ENCODE results near the gene CES1. TPM values are rescaled to one million over a fixed set of nuclear protein-coding genes. Genes with fewer than 3 reads are reported as not detected.

CES1 gene
- total and polyA plus RNA-seq, 2 of the 8 experiments (the other 6 are each of a cell fraction or from before 2014, with no cell fraction given): 0.91 to 1.2 TPM

- Histone ChIP-seq H3K27ac (ENCODE audit: low read depth, low read length) (no peak overlapping the region), H4K8ac (ENCODE audit: extremely low read depth, insufficient read depth, low read length) (no peak overlapping the region), H2AFZ (ENCODE audit: low read length) (no peak overlapping the region), H3K9me3 (ENCODE audit: insufficient read depth in 2 of 2, low read depth in 1 of 2, low read length in 1 of 2) (peaks cover 7 to 9% of the 10 kb centered on the region in 2 experiments; a peak in 1 of 4 replicates), H2BK12ac (ENCODE audit: low read depth, low read length) (no peak overlapping the region), H4K20me1 (replicated peaks in 1 of 2; ENCODE audit: control insufficient read depth in 1 of 2, insufficient read depth in 2 of 2, low read length in 2 of 2) (no peaks in the 10 kb centered on the region), H2BK20ac (ENCODE audit: low read length) (no peak overlapping the region), H2BK15ac (ENCODE audit: low read length) (no peak overlapping the region), H3K9ac (replicated peaks in 1 of 4; ENCODE audit: extremely low read depth in 1 of 4, low read depth in 3 of 4, low read length in 3 of 4) (no peak overlapping the region), H3K4ac (replicated peaks; ENCODE audit: insufficient read length, low read depth, low read length) (no peak overlapping the region), H4K5ac (ENCODE audit: insufficient read length, low read depth, low read length) (no peak overlapping the region), H3K36me3 (ENCODE audit: control insufficient read depth in 2 of 4, insufficient read depth in 4 of 4, low read length in 3 of 4) (no peaks in the 10 kb centered on the region), H3K18ac (ENCODE audit: extremely low read depth, low read length) (no peak overlapping the region), H3K79me2 (ENCODE audit: control insufficient read depth in 1 of 2, insufficient read depth in 2 of 2, low read length in 2 of 2) (no peaks in the 10 kb centered on the region), H3K56ac (replicated peaks; ENCODE audit: insufficient read length, low read depth, low read length) (no peak overlapping the region), H4K91ac (replicated peaks; ENCODE audit: insufficient read length, low read length) (no peak overlapping the region), H3K14ac (ENCODE audit: insufficient read length) (no peak overlapping the region), H3K4me1 (replicated peaks in 1 of 4; ENCODE audit: control insufficient read depth in 3 of 4, insufficient read depth in 4 of 4, low read length in 3 of 4) (peaks cover 0 to 5% (median 0%) of the 10 kb centered on the region in 4 experiments; a peak in 3 of 7 replicates), H3K4me3 (ENCODE audit: extremely low read depth in 1 of 4, insufficient read depth in 2 of 4, low read depth in 3 of 4, low read length in 4 of 4) (no peak overlapping the region), H3K23me2 (ENCODE audit: low read depth, low read length) (no peaks in the 10 kb centered on the region), H3K27me3 (replicated peaks in 1 of 4; ENCODE audit: control insufficient read depth in 3 of 4, extremely low read depth in 1 of 4, insufficient read depth in 3 of 4, low read length in 3 of 4) (peaks cover 0 to 18% (median 2%) of the 10 kb centered on the region in 4 experiments; a peak in 4 of 7 replicates), H2AK5ac (ENCODE audit: low read depth, low read length) (no peak overlapping the region), H3K23ac (ENCODE audit: insufficient read length) (no peak overlapping the region), H2BK120ac (replicated peaks; ENCODE audit: low read depth, low read length) (no peak overlapping the region), H2BK5ac (ENCODE audit: low read depth, low read length) (no peak overlapping the region), H3K79me1 (ENCODE audit: low read depth, low read length) (no peaks in the 10 kb centered on the region), H3K4me2 (ENCODE audit: insufficient read depth in 1 of 2, low read depth in 2 of 2, low read length in 2 of 2) (no peak overlapping the region)
- POLR2A ChIA-PET (ENCODE audit: partially characterized antibody): no interaction called here
- DNase-seq (ENCODE audit: low read depth in 1 of 2, low spot score in 2 of 2) (no peak), FAIRE-seq (no peak)
- WGBS, 2 experiments (ENCODE audit: extremely low coverage in 1 of 2, insufficient coverage in 1 of 2, insufficient read length in 1 of 2, insufficient replicate concordance in 2 of 2, low coverage in 1 of 2, low lambda C conversion rate in 2 of 2, missing lambda C conversion rate in 1 of 2): 89% methylated on average over 4 of the region's 4 CpGs; no CpG with 5 or more reads in 1 of the 2 experiments
- CTCF ChIA-PET (ENCODE audit: partially characterized antibody): no interaction called here
- TF ChIP-seq RAD21 (IDR thresholded peaks at IDR 0.05 in 1 of 2, conservative IDR thresholded peaks at IDR 0.05 in 1 of 2; ENCODE audit: low read depth in 2 of 2, low read length in 2 of 2): no peak
- no peak for TF ChIP-seq SP4 (IDR thresholded peaks at IDR 0.05; ENCODE audit: low read length)
These were observed 75.9 kb downstream of the CES1 start for GRCh38 chr16:55756963-55757362.

Measured in H1 (cell line).